Pancreas (tissue), 10 donors: ENCODE results near the gene GRK5. TPM values are rescaled to one million over a fixed set of nuclear protein-coding genes. Genes with fewer than 3 reads are reported as not detected.

Source experiments
- ATAC-seq, 4 donors: fragments of 200-7000 bp; cut with Tn5 transposase; one replicate each; pipeline versions ENCODE4 v1.8.0 to v1.9.1; 2020; ENCODE audit warnings: mild to moderate bottlenecking in 4 of 4, moderate library complexity in 4 of 4
- DNase-seq, 6 donors: peaks; one replicate each; pipeline ENCODE4 v3.0.0-alpha.2; 2020
- FAIRE-seq: peaks from 2 replicates; lab custom pipeline; 2012; peaks lifted over from hg19 to GRCh38; lab: Jason Lieb, UNC
- H3K27ac ChIP-seq, 4 donors: fragments of 200-600 bp; sonication (generic); 1 replicate in 3 of 4; 2 replicates in 1 of 4; pipeline versions ENCODE4 v1.5.0 to v1.8.0; 2020
- H3K27me3 ChIP-seq, 4 donors: fragments of 200-600 bp; one replicate each; pipeline ENCODE4 v1.8.0; 2021
- H3K36me3 ChIP-seq, 3 donors: fragments of 200-600 bp; sonication (generic) in 1 of 3; one replicate each; pipeline versions ENCODE4 v1.5.0 to v1.8.0; 2020 to 2021
- H3K4me1 ChIP-seq, 3 donors: fragments of 200-600 bp; one replicate each; pipeline ENCODE4 v1.8.0; 2021
- H3K4me3 ChIP-seq, 4 donors: fragments of 200-600 bp; sonication (generic) in 2 of 4; one replicate each; pipeline versions ENCODE4 v1.5.0 to v1.8.0; 2020 to 2021
- H3K9me3 ChIP-seq, 4 donors: fragments of 200-600 bp; one replicate each; pipeline ENCODE4 v1.8.0; 2021
- CTCF ChIP-seq, 4 donors: fragments of 200-600 bp; sonication (generic) in 3 of 4; IDR thresholded peaks; one replicate each; pipeline versions ENCODE4 v1.5.0 to v1.8.0; 2021; ENCODE audit warnings: antibody characterized with exemption in 4 of 4
- WGBS, 2 donors: extraction: QIAGEN DNeasy Blood & Tissue Kit; methylation state at CpG; one replicate each; pipeline ENCODE4 v1.1.7; 2013; 5-methylcytosine and 5-hydroxymethylcytosine counted together
- intact Hi-C, 3 donors: fragments of 100-400 bp; cut with DNase I; formaldehyde crosslinking; loops; one replicate each; pipeline versions ENCODE4 v1.11.1 to v1.14.2; 2022
- polyA plus RNA-seq, 2 donors: library from polyadenylated mRNA; stranded (reverse); fragments of 200-250 nt; gene quantifications; one replicate each; pipeline ENCODE4 v1.2.3, GENCODE V29; 2013
- total RNA-seq, 6 donors: library from RNA; stranded (reverse); fragmentation: NEBNext Ultra II Directional in 4 of 6; extraction: Animal tissue kit (Norgen Biotek cat#: 25700) in 4 of 6; gene quantifications; one replicate each; pipeline versions ENCODE4 v1.2.1 to v1.2.4, GENCODE V29; 2021 to 2023
- donor health status: healthy with polysubstance abuse.
- donor health status: DM: no; HTN: no; CAD: no; lungs with moderate emphysema.
- donor health status: DM: no; HTN: no; CAD: no.
- donor health status: control.
- donor health status: control.
- donor health status: Bipolar disorder and iron deficiency.
- donor health status: DM: yes; HTN: yes; CAD: no.
- donor health status: DM: no; HTN: no; CAD: no.
- donor health status: DM: no; HTN: no; CAD: no.
- donor health status: DM: yes; HTN: yes; CAD: no.

Gene GRK5
- total and polyA plus RNA-seq, 8 donors, result 1.4 to 6.0 (median 2.5) TPM

GRCh38 chr10:119445935-119446317, 238.6 kb downstream of the GRK5 start:
- intact Hi-C loops, result loop anchor here in 2 of 3 donors (5.0 kb wide), 1 partner anchor 249 kb away; no protein-coding TSS in a partner anchor
- DNase-seq (no peak), FAIRE-seq (no peak), ATAC-seq (no peak)
- Histone ChIP-seq H3K36me3 (no peaks in the 10 kb centered on the region), H3K27ac (no peak overlapping the region), H3K9me3 (no peaks in the 10 kb centered on the region), H3K4me1 (no peaks in the 10 kb centered on the region), H3K27me3 (no peaks in the 10 kb centered on the region), H3K4me3 (no peak overlapping the region)
- no peak for TF ChIP-seq CTCF (IDR thresholded peaks at IDR 0.05)
- WGBS, 2 donors, result 72 to 82% methylated on average over 5 of the region's 5 CpGs

- H3K4me3 ChIP-seq, result no peak overlapping the region
- intact Hi-C loops, result loop anchor here in 2 of 3 donors (5.0 kb wide), 1 partner anchor 249 kb away; no protein-coding TSS in a partner anchor
- ATAC-seq (no peak), FAIRE-seq (no peak), DNase-seq (no peak)
- TF ChIP-seq CTCF (IDR thresholded peaks at IDR 0.05), result no peak
- H3K9me3 ChIP-seq, result no peaks in the 10 kb centered on the region
- 85 to 87% methylated on average over 21 of the region's 21 CpGs for WGBS, 2 donors
- H3K27ac ChIP-seq, result no peak overlapping the region
- no peaks in the 10 kb centered on the region for H3K27me3 ChIP-seq
- no peaks in the 10 kb centered on the region for H3K4me1 ChIP-seq
- H3K36me3 ChIP-seq, result no peaks in the 10 kb centered on the region
Observed at GRCh38 chr10:119446441-119447277, 239.3 kb downstream of the GRK5 start.

- no peak for FAIRE-seq
- DNase-seq, result no peak
- no peak overlapping the region for H3K27ac ChIP-seq
- H3K9me3 ChIP-seq, result no peaks in the 10 kb centered on the region
- WGBS, 2 donors, result 76 to 77% methylated on average over 7 of the region's 7 CpGs
- no peaks in the 10 kb centered on the region for H3K36me3 ChIP-seq
- no peak overlapping the region for H3K4me3 ChIP-seq
- intact Hi-C loops, result loop anchor here in 2 of 3 donors (5.0 kb wide), 1 partner anchor 250 kb away; no protein-coding TSS in a partner anchor
- no peak for TF ChIP-seq CTCF (IDR thresholded peaks at IDR 0.05)
- no peaks in the 10 kb centered on the region for H3K4me1 ChIP-seq
- no peak for ATAC-seq
- no peaks in the 10 kb centered on the region for H3K27me3 ChIP-seq
Observed at GRCh38 chr10:119447421-119447820, 240.1 kb downstream of the GRK5 start.

- DNase-seq (no peak), FAIRE-seq (no peak), ATAC-seq (no peak)
- Histone ChIP-seq H3K27me3 (no peaks in the 10 kb centered on the region), H3K4me1 (no peaks in the 10 kb centered on the region), H3K4me3 (no peak overlapping the region), H3K9me3 (no peaks in the 10 kb centered on the region), H3K27ac (no peak overlapping the region), H3K36me3 (no peaks in the 10 kb centered on the region)
- intact Hi-C loops, result loop anchor here in 2 of 3 donors (5.0 kb wide), 1 partner anchor 251 kb away; no protein-coding TSS in a partner anchor
- no peak for TF ChIP-seq CTCF (IDR thresholded peaks at IDR 0.05)
- 79 to 94% methylated on average over 18 of the region's 18 CpGs for WGBS, 2 donors
Observed at GRCh38 chr10:119447823-119448546, 240.6 kb downstream of the GRK5 start.
